Measurements from ENCODE around the gene NRXN2. TPM values are rescaled to one million over a fixed set of nuclear protein-coding genes. Genes with fewer than 3 reads are reported as not detected.
"Not testable (repeated sequence)": the region's sequence is repeated elsewhere in the genome, so short reads cannot be mapped to it uniquely, and the experiment has no call there.

NRXN2 gene
- total RNA-seq, 1 donor: 5.2 TPM

- H3K4me3 ChIP-seq (ENCODE audit: low read depth, low read length): no peak overlapping the region
- TF ChIP-seq CTCF (IDR thresholded peaks at IDR 0.05; ENCODE audit: insufficient read depth, low read depth, low read length): no peak
- DNase-seq (ENCODE audit: low read depth): no peak
Measured at GRCh38 chr11:64674774-64675173, 48.2 kb downstream of the NRXN2 start.

- no peak overlapping the region for H3K4me3 ChIP-seq (ENCODE audit: low read depth, low read length)
- TF ChIP-seq CTCF (IDR thresholded peaks at IDR 0.05; ENCODE audit: insufficient read depth, low read depth, low read length): no peak
- DNase-seq (ENCODE audit: low read depth): no peak
Measured at GRCh38 chr11:64673279-64673678, 49.7 kb downstream of the NRXN2 start.

- no peak for TF ChIP-seq CTCF (IDR thresholded peaks at IDR 0.05; ENCODE audit: insufficient read depth, low read depth, low read length)
- no peak overlapping the region for H3K4me3 ChIP-seq (ENCODE audit: low read depth, low read length)
- DNase-seq (ENCODE audit: low read depth): no peak
Measured at GRCh38 chr11:64672875-64673274, 50.1 kb downstream of the NRXN2 start.

- no peak for TF ChIP-seq CTCF (IDR thresholded peaks at IDR 0.05; ENCODE audit: insufficient read depth, low read depth, low read length)
- no peak overlapping the region for H3K4me3 ChIP-seq (ENCODE audit: low read depth, low read length)
- DNase-seq (ENCODE audit: low read depth): no peak
Measured at GRCh38 chr11:64670975-64671374, 52.0 kb downstream of the NRXN2 start.

GRCh38 chr11:64667154-64667745 is 55.7 kb downstream of the NRXN2 start:
- no peak for DNase-seq (ENCODE audit: low read depth)
- H3K4me3 ChIP-seq (ENCODE audit: low read depth, low read length): no peak overlapping the region
- no peak for TF ChIP-seq CTCF (IDR thresholded peaks at IDR 0.05; ENCODE audit: insufficient read depth, low read depth, low read length)

GRCh38 chr11:64665411-64665821 is 57.6 kb downstream of the NRXN2 start:
- no peak for TF ChIP-seq CTCF (IDR thresholded peaks at IDR 0.05; ENCODE audit: insufficient read depth, low read depth, low read length)

GRCh38 chr11:64664236-64664870 is 58.6 kb downstream of the NRXN2 start:
- H3K4me3 ChIP-seq (ENCODE audit: low read depth, low read length): not testable (repeated sequence)
- DNase-seq (ENCODE audit: low read depth): peak; percentile 76

More at GRCh38 chr11:64665411-64665821, 57.6 kb downstream of the NRXN2 start:
- DNase-seq (ENCODE audit: low read depth): no peak
- H3K4me3 ChIP-seq (ENCODE audit: low read depth, low read length): no peak overlapping the region
